HG03097 (cell line): ENCODE results near the gene DNAJC28.
A peak's percentile ranks its signal among the peaks of the same experiment; 100 is the strongest.

Experiments used
- ATAC-seq: cut with Tn5 transposase; IDR thresholded peaks from one replicate; pipeline ENCODE4 v1.9.1; 2021; ENCODE audit not compliant: unreplicated experiment, low FRiP score

The DNAJC28 gene

DNA sequence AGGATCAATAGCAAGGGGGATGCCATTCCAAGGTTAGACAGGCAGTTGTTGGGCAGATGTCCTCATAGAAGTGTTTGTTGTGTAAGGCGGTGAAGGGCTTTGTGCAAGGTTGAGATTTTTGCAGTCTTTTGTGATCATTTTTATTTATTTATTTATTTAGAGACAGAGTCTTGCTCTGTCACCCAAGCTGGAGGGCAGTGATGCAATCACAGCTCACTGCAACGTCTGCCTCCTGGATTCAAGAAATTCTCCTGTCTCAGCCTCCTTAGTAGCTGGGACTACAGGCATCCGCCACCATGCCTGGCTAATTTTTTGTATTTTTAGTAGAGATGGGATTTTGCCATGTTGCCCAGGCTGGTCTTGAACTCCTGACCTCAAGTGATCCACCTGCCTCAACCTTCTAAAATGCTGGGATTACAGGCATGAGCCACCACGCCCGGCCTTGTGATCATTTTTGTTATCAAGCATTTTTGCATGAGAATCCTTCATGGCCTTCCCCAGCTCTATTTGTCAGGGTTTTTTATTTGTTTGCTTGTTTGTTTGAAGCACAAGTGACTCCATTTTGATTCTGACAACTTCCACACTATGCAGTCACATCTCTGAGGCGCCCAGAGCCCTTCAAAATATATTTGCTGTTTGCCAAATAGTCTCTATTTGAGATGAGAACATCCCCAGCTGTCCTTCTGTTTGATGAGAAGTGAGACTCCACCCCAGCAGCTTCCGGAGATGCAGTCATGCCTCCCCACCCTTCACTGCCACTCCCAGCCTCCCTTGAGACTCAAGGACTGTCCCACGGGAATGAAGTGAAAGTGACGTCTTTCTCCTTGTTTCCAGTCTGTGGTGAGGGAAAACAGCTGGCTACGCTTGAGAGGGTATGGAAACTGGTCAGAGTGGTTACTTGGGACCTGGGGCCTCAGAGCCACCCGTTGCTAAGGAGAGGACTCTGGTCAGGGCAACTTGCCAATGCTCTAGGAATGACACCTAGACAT is 49.7 kb downstream of the DNAJC28 start:
- peak; percentile 66 for ATAC-seq
